Sigmoid colon (tissue), 4 donors: ENCODE results near the gene PEX5L.

ENCODE experiments used
- CTCF ChIP-seq, 4 experiments: fragments of 450-650 bp in 3 of 4; fragments of 200-600 bp in 1 of 4; IDR thresholded peaks; one replicate each; pipeline ENCODE4 v1.5.1; 2016 to 2019; ENCODE audit warnings: antibody characterized with exemption in 4 of 4, mild to moderate bottlenecking in 3 of 4, moderate library complexity in 2 of 4
- POLR2A ChIP-seq, 2 donors: fragments of 450-650 bp; IDR thresholded peaks; one replicate each; pipeline ENCODE4 v1.6.1; 2016; ENCODE audit warnings: antibody characterized with exemption in 2 of 2, mild to moderate bottlenecking in 2 of 2, moderate library complexity in 2 of 2
- POLR2AphosphoS5 ChIP-seq, 4 donors: sonication (generic); formaldehyde crosslinking; IDR thresholded peaks; one replicate each; pipeline ENCODE4 v1.6.1; 2017; ENCODE audit warnings: antibody characterized with exemption in 4 of 4

- TF ChIP-seq POLR2A (IDR thresholded peaks at IDR 0.05), result no peak
- no peak for TF ChIP-seq CTCF (IDR thresholded peaks at IDR 0.05)
- no peak for TF ChIP-seq POLR2AphosphoS5 (IDR thresholded peaks at IDR 0.05)
These were observed 21.5 kb upstream of the PEX5L start for GRCh38 chr3:180058238-180058637.
